Endothelial cell of umbilical vein (primary cell): ENCODE data around the gene VDR. TPM values are rescaled to one million over a fixed set of nuclear protein-coding genes. Genes with fewer than 3 reads are reported as not detected.

Experiments used
- BruUV-seq: library from RNA; stranded (reverse); fragments of 400-500 nt; replicated peaks from 2 replicates; lab custom pipeline; 2021; lab: Mats Ljungman, UMichigan
- CTCF ChIA-PET: fragments of 300-600, 350-600 bp; sonication (Branson Sonifier 250); formaldehyde crosslinking; loops from one replicate; lab custom pipeline; 2021; ENCODE audit warnings: antibody characterized with exemption, inconsistent platforms; lab: Charles Lee
- POLR2A ChIA-PET: fragments of 300-600, 350-600 bp; sonication (Branson Sonifier 250); formaldehyde crosslinking; loops from one replicate; lab custom pipeline; 2021; ENCODE audit warnings: antibody characterized with exemption, inconsistent platforms; lab: Charles Lee
- DNase-seq: peaks from one replicate; pipeline ENCODE4 v3.0.0-alpha.2; 2011; ENCODE audit warnings: low read depth, low spot score
- FAIRE-seq: peaks from 2 replicates; lab custom pipeline; 2011; peaks lifted over from hg19 to GRCh38; lab: Jason Lieb, UNC
- H2AFZ ChIP-seq: 2 replicates; pipeline ENCODE4 v1.6.0; 2012; ENCODE audit warnings: low read depth, low read length, control low read depth, inconsistent platforms
- H3K27ac ChIP-seq: 2 replicates; pipeline ENCODE4 v1.5.1; 2011; ENCODE audit warnings: low read depth, mild to moderate bottlenecking, control low read depth, low read length, moderate library complexity; ENCODE audit not compliant: insufficient read depth
- H3K27me3 ChIP-seq, 2 experiments: 2 replicates each; pipeline versions ENCODE4 v1.6.0 to v1.6.1; 2011; ENCODE audit warnings: low read length in 2 of 2, mixed read lengths in 1 of 2; ENCODE audit not compliant: control insufficient read depth in 2 of 2, insufficient read depth in 2 of 2
- H3K36me3 ChIP-seq, 2 experiments: 2 replicates in 1 of 2; 3 replicates in 1 of 2; pipeline ENCODE4 v1.5.1; 2011; ENCODE audit warnings: low read length in 2 of 2, mild to moderate bottlenecking in 1 of 2, moderate library complexity in 1 of 2; ENCODE audit not compliant: control insufficient read depth in 2 of 2, insufficient read depth in 2 of 2; ENCODE audit errors: extremely low read depth in 1 of 2
- H3K4me1 ChIP-seq: 3 replicates; pipeline ENCODE4 v1.5.1; 2011; ENCODE audit warnings: mild to moderate bottlenecking, low read length; ENCODE audit not compliant: control insufficient read depth, insufficient read depth; ENCODE audit errors: extremely low read depth
- H3K4me2 ChIP-seq: 2 replicates; pipeline ENCODE4 v1.6.1; 2011; ENCODE audit warnings: low read length, control low read depth, mixed read lengths; ENCODE audit not compliant: insufficient read depth
- H3K4me3 ChIP-seq, 3 experiments: fragments of 200-600 bp in 1 of 3; sonication (generic), shearing (Covaris generic) in 1 of 3; replicated peaks in 1 of 3; 2 replicates each; pipeline ENCODE4 v1.5.1; 2011 to 2016; ENCODE audit warnings: control low read depth in 3 of 3, low read length in 3 of 3, mild to moderate bottlenecking in 2 of 3, inconsistent platforms in 1 of 3, low read depth in 1 of 3, moderate library complexity in 1 of 3; ENCODE audit not compliant: insufficient read depth in 1 of 3
- H3K79me2 ChIP-seq: 2 replicates; pipeline ENCODE4 v1.6.0; 2012; ENCODE audit warnings: low read length, inconsistent platforms; ENCODE audit not compliant: control insufficient read depth, insufficient read depth
- H3K9ac ChIP-seq: replicated peaks from 2 replicates; pipeline ENCODE3; 2011; ENCODE audit warnings: low read length, control low read depth; ENCODE audit not compliant: insufficient read depth; ENCODE audit errors: extremely low read depth
- H3K9me1 ChIP-seq: replicated peaks from 3 replicates; pipeline ENCODE4 v1.6.0; 2011; ENCODE audit warnings: mild to moderate bottlenecking, low read length; ENCODE audit not compliant: control insufficient read depth, insufficient read depth; ENCODE audit errors: extremely low read depth
- H3K9me3 ChIP-seq: replicated peaks from 2 replicates; pipeline ENCODE4 v1.5.1; 2012; ENCODE audit warnings: low read length, inconsistent platforms; ENCODE audit not compliant: control insufficient read depth, insufficient read depth
- H4K20me1 ChIP-seq: replicated peaks from 2 replicates; pipeline ENCODE3; 2011; ENCODE audit warnings: mild to moderate bottlenecking, low read length; ENCODE audit not compliant: control insufficient read depth, insufficient read depth; ENCODE audit errors: extremely low read depth
- EZH2 ChIP-seq: IDR thresholded peaks from 2 replicates; pipeline ENCODE4 v1.6.1; 2012; ENCODE audit warnings: borderline replicate concordance, low read depth, mild to moderate bottlenecking, moderate library complexity, low read length, inconsistent platforms; ENCODE audit not compliant: severe bottlenecking
- FOS ChIP-seq: IDR thresholded peaks from 2 replicates; pipeline ENCODE4 v1.6.1; 2011; ENCODE audit warnings: mild to moderate bottlenecking, low read length, moderate library complexity, borderline replicate concordance; ENCODE audit not compliant: insufficient read depth
- GATA2 ChIP-seq: IDR thresholded peaks from 2 replicates; pipeline ENCODE4 v1.7.0; 2011; ENCODE audit warnings: low read depth, mild to moderate bottlenecking, moderate library complexity, mixed read lengths, low read length; ENCODE audit not compliant: insufficient read length, insufficient read depth
- JUN ChIP-seq: IDR thresholded peaks from 2 replicates; pipeline ENCODE4 v1.6.1; 2011; ENCODE audit warnings: borderline replicate concordance, low read depth; ENCODE audit not compliant: insufficient read length, insufficient read depth
- MYC ChIP-seq: IDR thresholded peaks from one replicate; pipeline ENCODE4 v1.6.1; 2011; ENCODE audit warnings: mild to moderate bottlenecking, low read depth, low read length
- POLR2A ChIP-seq: IDR thresholded peaks from 2 replicates; pipeline ENCODE4 v1.6.1; 2012; ENCODE audit warnings: low read depth, mild to moderate bottlenecking, control low read depth, low read length
- POLR2AphosphoS5 ChIP-seq: IDR thresholded peaks from 2 replicates; pipeline ENCODE4 v1.6.1; 2012; ENCODE audit warnings: low read depth, mild to moderate bottlenecking, control low read depth, low read length, moderate library complexity; ENCODE audit not compliant: insufficient read depth
- dilution Hi-C: fragments of 300-500 bp; cut with MboI; formaldehyde crosslinking; loops from one replicate; pipeline ENCODE4 v1.15.0; 2019; ENCODE audit warnings: low sequenced_read_pairs; ENCODE audit not compliant: extremely low pct_ligation_motif_present
- intact Hi-C: fragments of 100-400 bp; cut with micrococcal nuclease; formaldehyde crosslinking; loops from one replicate; pipeline ENCODE4 v1.10.0; 2022
- polyA plus RNA-seq, 4 experiments: library from polyadenylated mRNA; depleted of rRNA in 3 of 4; stranded (reverse) in 3 of 4; unstranded in 1 of 4; fragments of >200 nt; gene quantifications; 2 replicates each; pipeline versions ENCODE4 v1.2.1 to v1.2.3, GENCODE V29; 2011 to 2012; ENCODE audit warnings: missing spikeins in 1 of 4
- total RNA-seq: library from RNA; stranded (reverse); gene quantifications from 2 replicates; pipeline ENCODE4 v1.2.3, GENCODE V29; 2021
- TF ChIP-seq, protein P1 (sequence below): IDR thresholded peaks from 2 replicates; pipeline ENCODE4 v1.6.1; 2011; ENCODE audit not compliant: insufficient read depth, insufficient read length
- TF ChIP-seq, protein P2 (sequence below), 2 donors: IDR thresholded peaks; 1 replicate in 1 of 2; 2 replicates in 1 of 2; pipeline ENCODE4 v1.5.1; 2011; ENCODE audit warnings: low read length in 2 of 2, mild to moderate bottlenecking in 2 of 2, moderate library complexity in 2 of 2, control low read depth in 1 of 2, inconsistent platforms in 1 of 2, low read depth in 1 of 2; ENCODE audit not compliant: insufficient read depth in 1 of 2; ENCODE audit errors: extremely low read depth in 1 of 2

Gene VDR
- total and polyA plus RNA-seq, 2 donors (not counting 3 experiments of a cell fraction or from before 2014, with no cell fraction given), result 0.73 to 0.91 TPM

DNA sequence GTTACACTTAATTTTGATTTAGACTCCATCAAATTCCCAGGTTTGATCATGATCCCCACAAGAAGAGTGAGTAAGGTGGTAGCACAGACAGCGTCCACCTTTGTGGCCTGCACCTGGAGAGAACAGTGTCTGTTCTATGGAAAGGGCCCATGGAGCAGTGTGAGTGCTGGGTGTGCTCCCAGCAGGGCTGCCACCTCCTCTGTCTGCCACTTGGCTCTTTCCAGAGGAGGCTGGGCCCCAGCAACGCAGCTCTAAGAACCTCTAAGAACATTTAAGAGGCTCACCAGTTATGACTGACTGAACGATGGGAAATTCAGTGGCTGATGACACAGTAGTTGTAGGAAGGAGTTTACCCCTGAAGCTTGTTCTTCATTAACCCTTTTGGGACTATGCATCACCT is 17.3 kb downstream of the VDR start:
- CTCF ChIA-PET, result interaction anchor here (1.6 to 1.7 kb wide), 2 partner anchors 38 to 62 kb away, joined by 3 to 4 read pairs; no protein-coding TSS in a partner anchor
- Histone ChIP-seq H3K9ac (no peak overlapping the region), H3K27me3 (peaks cover 0 to 2% of the 10 kb centered on the region in 2 experiments), H3K4me3 (no peak overlapping the region), H3K9me1 (no peaks in the 10 kb centered on the region), H4K20me1 (no peaks in the 10 kb centered on the region), H3K4me1 (no peaks in the 10 kb centered on the region), H2AFZ (no peak overlapping the region), H3K27ac (no peak overlapping the region), H3K4me2 (no peak overlapping the region), H3K36me3 (no peaks in the 10 kb centered on the region), H3K9me3 (no peaks in the 10 kb centered on the region), H3K79me2 (no peaks in the 10 kb centered on the region)
- DNase-seq (no peak), FAIRE-seq (no peak)
- dilution Hi-C loops (no loop called here), intact Hi-C loops (no loop called here)
- no peak for TF ChIP-seq FOS
- TF ChIP-seq, protein P1, sequence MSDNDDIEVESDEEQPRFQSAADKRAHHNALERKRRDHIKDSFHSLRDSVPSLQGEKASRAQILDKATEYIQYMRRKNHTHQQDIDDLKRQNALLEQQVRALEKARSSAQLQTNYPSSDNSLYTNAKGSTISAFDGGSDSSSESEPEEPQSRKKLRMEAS, result no peak
- TF ChIP-seq, protein P2, sequence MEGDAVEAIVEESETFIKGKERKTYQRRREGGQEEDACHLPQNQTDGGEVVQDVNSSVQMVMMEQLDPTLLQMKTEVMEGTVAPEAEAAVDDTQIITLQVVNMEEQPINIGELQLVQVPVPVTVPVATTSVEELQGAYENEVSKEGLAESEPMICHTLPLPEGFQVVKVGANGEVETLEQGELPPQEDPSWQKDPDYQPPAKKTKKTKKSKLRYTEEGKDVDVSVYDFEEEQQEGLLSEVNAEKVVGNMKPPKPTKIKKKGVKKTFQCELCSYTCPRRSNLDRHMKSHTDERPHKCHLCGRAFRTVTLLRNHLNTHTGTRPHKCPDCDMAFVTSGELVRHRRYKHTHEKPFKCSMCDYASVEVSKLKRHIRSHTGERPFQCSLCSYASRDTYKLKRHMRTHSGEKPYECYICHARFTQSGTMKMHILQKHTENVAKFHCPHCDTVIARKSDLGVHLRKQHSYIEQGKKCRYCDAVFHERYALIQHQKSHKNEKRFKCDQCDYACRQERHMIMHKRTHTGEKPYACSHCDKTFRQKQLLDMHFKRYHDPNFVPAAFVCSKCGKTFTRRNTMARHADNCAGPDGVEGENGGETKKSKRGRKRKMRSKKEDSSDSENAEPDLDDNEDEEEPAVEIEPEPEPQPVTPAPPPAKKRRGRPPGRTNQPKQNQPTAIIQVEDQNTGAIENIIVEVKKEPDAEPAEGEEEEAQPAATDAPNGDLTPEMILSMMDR (IDR thresholded peaks at IDR 0.05; ENCODE audit: extremely low read depth in 1 of 2, insufficient read depth in 1 of 2, low read depth in 1 of 2, low read length in 2 of 2), result no peak
- TF ChIP-seq JUN, result no peak
- TF ChIP-seq POLR2AphosphoS5, result no peak
- no peak for TF ChIP-seq MYC
- no peak for TF ChIP-seq POLR2A
- TF ChIP-seq GATA2, result no peak
- TF ChIP-seq EZH2, result no peak
- no TSS peak for BruUV-seq
- POLR2A ChIA-PET, result no interaction called here
